Glomerular visceral epithelial cell (primary cell): Measurements from ENCODE around the gene MYO1C.

Experiments
- DNase-seq: peaks from one replicate; pipeline ENCODE4 v3.0.0-alpha.2; 2016; ENCODE audit errors: extremely low spot score

MYO1C gene

DNA sequence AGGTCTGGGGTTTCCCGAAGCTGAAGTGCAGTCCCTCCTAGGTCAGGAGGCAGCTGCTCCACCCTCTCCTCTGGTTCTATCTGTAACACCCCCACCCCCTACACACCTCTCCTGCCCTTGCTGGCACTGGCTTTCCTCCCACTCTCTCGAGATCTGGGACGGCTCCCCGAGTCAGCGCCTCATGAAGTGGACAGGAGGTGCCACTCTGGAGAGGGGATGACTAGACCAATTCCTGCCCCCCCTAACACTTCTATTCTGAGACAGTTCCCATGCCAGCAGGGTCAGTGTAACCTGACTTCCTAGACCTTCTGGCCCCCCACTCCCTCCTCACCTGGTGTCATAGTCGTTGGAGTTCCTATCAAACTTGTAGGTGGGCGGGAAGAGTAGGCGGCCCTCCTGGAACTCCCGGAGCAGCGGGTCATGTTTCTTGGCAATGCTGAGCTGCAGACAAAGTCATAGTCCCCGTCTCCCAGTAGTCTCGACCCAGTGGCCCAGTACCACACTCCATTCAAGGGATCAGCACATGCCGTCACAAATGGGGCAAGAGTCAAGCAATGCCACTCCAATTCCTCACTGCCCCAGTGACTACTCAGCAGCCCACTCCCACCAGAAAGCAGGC, 14.3 kb upstream of the MYO1C start:
- DNase-seq, result no peak

DNA sequence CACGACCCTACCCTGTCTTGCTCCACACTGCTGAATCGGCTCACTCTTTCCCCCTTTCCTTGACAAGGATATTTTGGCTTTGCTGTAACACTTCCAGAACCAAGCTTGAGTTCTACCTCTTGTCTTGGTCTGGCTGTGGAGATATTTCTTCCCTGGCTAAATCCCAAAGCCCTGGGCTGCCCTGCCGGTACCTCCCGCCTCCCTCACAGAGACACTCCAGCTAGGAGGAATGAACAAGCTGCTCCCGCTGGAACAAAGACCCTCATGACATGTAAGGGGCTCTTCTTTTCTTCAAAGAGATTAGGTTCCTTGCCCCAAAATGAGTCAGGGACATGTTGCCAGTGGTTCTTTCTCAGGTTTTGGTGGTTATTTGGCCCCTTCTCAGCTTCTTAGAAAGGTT, 13.1 kb upstream of the MYO1C start:
- DNase-seq, result no peak

DNA sequence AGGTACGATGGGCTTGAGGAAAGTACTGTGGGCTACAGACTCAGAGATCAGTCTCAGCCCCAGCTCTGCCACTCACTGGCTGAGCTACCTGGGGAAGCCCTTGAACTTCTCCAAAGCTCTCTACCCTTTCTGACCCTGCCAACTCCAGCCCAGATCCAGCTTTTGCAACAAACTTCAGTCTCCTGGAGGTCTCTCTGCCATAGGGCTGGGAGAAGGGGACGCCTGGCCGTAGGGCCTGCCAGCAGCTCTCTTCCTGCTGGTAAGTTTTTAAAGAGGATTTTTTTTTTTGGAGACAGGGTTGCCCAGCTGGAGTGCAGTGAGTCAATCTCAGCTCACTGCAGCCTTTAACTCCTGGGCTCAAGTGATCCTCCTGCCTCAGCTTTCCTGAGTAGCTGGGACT, 12.4 kb upstream of the MYO1C start:
- no peak for DNase-seq

DNA sequence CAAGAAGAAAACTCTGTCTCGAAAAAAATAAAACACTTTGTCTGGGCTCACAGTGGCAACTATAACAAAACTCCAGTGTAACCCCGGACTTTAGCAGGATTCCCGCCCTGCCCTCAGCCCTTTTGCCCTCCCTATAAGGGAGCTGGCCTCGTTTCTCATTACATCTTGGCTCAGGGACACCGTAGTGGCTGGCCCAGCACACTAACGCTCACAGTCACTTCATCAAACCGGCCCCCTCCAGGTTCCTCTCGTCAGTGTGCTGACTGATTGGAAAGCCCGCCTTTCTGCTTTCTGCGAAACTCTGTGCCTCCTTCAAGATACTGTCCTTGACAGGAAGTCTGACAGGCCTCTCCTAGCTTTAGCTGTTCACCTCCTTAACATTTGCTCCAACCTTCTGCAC, 11.2 kb upstream of the MYO1C start:
- no peak for DNase-seq

DNA sequence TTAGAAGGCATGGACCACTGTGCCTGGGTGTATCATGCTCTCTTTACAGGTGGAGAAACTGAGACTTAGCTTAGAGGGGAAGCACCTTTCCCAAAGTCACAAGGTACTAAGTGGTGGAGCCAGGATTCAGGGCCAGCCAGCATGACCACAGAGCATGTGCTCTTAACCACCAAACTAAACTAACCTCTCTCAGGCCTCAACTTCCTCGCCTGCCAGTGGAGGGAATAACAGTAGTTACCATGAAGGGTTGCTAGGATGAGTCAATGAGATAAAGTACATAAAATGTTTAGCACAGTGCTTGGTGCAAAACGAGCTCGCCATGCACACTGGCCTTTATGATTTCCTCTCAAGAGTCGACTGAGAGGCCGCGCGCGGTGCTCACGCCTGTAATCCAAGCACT, 6.4 kb upstream of the MYO1C start:
- DNase-seq, result peak; percentile 66

DNA sequence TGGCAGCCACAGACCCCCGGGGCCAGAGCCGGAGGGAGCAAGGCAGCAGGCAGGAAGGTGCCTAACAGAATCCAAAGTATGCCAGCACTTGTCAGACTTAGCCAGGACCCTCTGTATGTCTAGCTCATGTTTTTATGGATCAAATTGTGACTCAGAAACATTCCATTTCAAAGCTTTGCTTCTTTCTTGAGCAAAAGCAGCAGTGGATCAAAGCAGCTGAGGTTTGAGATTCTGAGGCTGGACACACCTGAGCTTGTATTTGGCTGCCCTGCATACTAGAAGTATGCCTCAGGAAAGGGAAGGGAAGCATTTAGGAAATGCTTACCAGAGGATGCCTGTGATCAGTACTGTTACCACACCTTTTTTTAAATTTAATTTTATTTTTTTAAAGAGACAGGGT, 5.7 kb upstream of the MYO1C start:
- DNase-seq, result no peak

DNA sequence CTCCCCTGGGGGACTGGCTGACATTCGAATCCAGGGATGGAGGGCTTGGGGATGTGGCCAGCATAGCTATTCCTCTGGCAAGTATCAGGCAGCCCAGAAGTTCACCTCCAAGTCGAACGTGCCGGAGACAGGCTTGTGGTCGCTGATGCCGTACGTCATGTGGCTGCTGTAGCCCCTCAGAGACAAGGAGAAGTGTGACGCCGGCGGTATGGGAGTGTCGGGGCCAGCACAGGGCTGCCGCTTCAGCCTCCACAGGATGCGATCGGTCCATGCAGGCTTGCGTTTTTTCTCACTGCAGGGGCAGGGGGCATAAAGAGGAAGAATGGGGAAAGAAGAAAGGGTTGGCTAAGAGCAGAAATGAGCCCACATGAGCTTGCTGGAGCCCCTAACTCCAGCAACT, 5.3 kb upstream of the MYO1C start:
- DNase-seq, result no peak

DNA sequence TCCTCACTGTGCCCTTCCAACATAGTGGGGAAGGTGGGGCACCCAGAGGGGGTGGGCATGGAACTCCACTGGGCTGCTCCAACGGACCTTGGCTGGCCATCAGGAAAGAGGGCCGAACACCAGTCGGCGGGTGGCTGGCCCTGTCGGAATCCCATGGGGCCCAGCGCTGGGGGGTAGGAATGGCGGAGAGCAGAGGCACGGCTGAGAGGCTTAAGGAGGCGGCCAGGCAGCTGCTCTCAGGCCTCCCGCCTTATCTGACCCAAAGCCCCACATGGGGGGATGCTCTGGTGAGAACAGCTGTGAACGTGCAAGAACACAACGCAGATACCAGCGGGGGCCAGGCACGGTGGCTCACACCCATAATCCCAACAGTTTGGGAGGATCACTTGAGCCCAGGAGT, 4.4 kb upstream of the MYO1C start:
- no peak for DNase-seq

DNA sequence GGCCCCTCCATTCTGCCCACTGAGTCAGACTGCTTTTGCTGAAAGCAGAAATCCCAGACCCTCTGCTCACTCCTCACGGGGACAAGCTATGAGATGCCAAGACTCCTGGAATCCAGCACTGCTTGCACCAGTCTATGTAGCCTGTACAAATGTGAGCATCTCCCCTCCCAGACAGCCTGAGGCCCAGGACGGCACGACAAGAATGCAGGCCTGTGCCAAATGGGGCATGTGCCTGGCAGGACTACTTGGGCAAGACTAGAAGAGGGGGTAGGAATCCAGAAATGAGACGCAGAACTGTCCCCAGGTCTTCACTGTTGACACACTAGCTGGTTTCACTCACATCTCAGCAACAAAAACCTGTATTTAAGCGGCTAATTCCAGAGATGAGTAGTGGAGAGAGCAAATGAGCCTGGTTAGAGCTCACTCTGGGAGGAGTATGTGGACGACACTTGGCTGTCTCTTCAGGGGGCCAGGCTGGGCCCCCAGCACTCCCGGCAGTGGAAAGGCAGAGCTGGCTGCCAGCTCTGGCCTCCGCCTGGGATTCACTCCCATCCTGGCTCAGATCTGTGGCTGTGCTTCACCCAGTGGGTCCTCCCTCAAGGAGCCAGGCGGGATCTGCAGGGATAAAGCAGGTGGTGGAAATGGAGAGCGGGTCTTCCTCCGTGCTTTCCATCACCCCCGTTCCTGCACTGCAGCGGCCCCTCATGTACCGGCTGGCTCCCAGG, 2.9 kb upstream of the MYO1C start:
- DNase-seq, result no peak

DNA sequence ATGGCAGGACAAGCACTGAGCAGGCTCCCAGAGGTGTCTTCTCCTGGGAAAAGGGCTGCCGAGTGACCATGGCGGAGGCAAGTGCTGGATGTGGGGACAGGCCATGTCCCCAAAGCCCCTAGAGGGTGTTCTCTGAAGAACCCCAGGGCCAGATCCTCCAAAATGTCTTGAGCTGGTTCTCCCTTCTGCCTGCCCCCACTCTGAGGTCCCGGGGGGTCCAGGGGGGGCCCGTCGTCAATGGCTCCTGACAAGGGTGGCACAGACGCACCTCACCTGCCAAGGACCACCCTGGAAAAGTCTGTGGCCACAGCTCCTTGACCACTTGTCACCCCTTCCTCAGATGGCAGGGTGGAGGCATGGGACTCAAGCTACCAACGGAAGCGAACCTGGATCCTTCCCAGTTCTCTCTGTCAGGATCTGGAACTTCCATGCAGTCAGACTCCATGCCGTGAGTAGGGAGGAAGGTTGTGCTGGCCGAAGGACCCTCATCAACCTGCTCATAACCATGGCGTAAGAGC, 2.3 kb upstream of the MYO1C start:
- DNase-seq, result no peak

DNA sequence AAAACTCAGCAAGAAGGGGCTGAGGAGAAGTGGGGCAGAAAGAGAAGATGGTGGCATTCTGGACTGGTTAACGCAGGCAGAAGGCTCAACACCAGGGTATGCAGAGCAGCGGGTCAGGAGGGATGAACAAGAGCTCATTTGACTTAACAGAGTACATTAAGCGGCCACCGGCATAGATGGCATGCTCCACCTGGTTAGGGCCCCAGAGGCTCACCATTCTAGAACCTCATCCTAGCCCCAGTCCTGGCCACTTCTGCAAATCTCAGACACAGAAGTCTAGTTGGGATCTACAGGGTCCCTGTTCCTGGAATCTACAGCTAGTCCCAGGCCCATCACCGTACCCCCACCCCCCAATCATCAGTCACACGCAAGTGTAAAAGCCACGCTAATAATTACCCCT, 1.7 kb upstream of the MYO1C start:
- no peak for DNase-seq

DNA sequence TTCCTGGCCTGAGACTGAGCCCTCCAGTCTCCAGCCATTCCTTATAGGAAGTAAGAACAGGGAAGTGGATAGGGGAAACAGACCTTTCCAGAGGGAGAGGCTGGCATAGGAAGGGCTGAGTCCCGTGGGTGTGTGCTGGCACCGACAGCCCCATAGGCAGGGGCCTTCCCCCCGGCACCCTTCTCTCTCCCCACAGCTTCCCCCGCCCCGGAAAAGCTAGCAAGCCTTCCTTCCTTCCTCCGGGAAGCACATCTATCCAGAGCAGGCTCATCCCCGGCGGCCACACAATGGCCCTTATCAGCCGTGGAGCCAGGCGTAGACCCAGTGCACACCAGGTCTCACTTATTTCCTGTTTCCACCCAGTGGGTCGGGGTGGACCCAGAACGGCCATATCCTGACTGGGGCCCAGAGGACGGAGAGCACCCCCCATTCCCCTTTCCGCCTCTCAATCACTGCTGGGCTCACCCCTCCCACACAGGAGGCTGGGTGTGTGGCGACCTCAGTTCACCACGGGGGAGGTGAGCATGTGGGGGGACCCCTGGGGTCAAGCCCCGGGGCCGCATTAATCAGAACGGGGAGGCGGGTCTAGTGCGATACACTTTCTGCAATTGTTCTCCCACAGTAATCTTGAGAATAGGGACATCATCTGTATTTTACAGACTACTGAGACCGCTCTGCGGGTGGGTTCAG, 950 bp upstream of the MYO1C start:
- DNase-seq, result no peak

DNA sequence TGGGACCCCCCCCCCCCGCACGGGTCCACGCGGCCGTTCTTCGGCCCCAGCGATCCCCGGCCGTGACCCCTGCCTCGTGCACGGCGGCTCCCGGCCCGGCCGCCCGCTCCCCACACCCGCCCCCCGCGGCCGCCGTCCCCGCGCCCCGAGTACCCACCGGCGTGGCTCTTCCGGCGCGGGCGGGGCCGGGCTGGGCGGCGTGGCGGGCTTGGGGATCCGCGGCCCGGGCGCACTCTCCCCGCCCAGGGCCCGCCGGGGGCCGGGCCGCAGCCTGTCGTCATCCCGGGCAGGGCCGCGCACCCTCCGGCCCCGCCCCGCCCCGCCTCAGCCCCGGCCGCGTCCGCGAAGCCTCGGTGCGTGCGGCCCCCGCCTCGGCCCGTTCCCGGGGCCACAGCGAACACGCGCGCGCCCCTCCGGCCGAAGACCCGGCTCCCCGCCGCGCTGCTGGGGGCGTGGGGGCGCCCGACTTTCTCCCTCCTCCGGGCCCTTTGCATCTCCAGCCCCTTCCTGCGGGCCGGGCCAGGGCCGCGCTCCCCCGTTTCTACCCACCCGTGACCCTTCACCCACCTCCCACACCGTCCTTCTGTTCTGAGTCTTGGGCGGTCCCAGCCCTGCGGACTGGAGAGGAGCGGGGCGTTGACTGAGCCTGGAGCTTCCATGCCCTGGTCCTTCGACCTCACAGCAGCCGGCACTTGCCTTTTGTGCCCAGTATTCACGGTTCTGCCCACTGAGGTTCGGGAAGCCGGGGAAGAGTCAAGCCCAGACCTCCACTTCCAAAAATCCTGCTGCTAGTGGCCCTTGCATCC, 840 bp downstream of the MYO1C start:
- peak; percentile 61 for DNase-seq

DNA sequence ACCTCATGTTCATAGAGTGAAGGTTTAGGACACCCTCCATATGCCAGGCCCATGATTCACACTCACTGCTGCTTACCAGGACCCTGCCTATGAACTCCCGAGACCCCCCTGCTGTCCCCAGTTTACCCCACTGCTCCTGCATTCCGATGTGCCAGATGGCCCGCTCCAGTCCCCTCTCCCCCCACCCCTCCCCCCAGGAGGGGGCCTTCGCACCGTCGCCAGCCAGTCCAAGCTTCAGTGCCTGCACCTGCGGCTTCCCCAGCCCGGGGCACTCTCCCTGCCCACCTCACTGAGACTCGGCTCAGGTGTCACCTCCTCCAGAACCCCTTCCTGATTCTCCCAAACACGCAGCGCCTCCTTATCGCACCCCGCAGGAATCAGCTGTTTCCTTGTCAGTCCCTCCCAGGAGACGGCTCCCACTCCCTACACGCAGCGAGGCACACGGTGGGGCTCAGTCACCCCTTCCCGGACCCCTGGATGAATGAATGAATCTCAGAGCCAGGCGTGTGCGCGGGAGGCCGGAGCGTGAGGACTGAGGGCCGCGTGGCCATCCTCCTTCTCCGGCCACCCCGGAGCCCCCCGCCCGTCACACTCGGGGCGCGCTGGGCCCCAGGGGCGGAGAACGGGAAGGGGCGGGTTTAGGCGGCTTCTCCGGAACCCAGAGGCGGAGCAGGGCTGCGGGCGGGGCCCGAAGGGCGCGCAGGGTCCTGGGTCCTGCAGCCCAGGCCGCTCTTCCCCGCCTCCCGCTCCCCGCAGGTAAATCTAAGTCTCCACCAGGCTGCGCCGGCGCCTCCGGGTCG, 1.6 kb downstream of the MYO1C start:
- peak; percentile 65 for DNase-seq

DNA sequence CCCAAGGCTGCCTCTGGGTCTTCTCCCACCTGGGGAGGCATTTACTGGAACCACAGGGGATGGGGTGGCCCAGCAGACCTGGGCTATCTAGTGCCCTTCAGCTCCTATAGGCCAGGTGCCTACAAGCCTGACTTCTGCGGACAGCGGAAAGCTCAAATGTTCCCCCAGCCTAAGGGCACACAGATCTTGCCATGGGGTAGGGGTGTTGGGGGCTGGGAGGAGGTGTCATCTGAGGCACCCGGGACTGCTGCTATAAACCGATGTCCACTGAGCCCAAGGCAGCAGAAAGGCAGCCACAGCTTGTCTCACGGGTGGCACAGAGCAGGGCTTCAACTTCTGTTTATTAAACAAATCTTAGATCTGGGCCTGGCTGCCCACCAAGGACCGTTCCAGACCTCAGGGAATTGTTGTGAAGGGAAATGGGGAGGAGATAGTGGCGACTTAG, 3.6 kb downstream of the MYO1C start:
- DNase-seq, result no peak

DNA sequence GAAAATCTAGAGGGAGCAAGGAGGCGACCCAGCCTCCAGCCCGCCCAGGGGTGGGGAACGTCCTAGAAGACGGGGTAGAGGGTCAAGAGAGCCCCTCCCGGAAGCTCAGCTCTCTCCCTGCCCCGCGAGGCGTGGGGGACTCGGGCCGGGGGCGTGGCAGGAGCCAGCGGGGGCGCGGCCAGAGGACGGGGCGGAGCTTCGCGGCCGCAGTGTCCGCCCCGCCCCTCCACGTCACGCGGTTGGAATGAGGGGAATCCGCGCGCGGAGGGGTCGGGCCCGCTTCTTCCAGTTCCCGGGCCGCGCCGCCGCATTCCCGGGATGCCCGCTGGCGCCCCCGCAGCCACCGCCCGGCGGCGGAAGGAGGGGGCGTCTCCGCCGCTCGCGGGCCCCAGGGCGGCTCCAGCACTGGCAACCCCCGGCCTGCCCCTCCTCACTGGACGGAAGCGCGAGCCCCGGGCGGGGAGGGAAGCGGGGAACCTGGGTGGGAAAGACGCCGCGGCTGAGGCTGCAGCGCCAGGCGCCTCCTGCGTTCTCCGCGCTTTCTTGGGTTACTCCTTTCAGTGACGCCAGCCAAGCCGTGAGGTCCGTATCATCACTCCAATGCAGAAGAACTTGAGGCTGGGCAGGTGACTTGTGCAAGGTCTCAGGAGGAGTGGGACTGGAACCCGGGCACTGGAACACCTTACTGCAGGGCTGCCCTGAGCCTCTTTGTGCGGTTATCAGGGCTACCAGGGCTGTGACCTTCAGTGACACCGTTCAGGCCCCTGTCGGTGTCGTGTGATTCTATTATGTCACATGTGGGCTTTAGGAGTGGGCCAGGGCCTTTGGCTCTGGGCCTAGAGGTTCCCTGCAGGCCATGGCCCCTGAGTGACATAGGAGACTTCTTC, 4.3 kb downstream of the MYO1C start:
- peak; percentile 92 for DNase-seq

DNA sequence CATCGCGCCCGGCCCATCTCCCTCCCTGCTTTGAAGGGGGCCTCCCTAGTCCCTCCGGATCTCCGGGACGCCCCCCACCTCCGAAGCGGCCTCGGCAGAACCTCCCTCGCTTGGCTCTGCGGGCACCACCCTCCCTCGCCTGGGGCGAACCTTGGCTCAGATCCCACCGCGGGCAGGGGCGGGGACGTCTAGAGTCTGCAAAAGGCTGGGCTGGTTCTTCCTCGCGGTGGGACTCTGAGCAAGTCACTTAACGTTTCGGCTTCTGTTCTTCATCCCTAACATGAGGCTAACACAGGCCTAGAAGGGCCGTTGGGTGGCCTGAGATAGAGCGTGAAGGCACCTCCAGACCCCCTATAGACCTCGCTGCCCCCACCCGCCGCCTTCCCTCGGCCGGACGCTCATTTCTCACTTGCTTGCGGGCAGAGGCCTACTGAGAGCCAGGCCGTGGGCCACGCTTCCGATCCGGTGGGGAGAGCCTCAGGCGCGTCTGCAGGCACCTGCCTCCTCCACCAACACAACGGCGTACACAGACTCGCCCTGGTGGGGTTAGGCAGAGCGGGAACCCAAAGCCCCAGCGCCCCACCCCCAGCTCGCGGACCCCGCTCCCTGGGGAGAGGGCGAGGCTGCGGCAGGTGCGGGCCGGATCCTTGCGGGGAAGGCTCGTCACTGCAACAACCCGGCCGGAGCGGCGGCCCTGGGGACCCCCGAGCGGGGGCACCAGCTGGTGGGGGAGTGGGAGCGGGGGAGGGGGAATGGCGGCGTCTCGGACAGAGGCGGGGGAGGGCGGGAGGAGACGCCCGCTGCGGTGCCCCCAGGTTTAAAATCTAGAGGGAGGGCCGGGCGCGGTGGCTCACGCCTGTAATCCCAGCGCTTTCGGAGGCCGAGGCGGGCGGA, 5.4 kb downstream of the MYO1C start:
- DNase-seq, result peak; percentile 90

DNA sequence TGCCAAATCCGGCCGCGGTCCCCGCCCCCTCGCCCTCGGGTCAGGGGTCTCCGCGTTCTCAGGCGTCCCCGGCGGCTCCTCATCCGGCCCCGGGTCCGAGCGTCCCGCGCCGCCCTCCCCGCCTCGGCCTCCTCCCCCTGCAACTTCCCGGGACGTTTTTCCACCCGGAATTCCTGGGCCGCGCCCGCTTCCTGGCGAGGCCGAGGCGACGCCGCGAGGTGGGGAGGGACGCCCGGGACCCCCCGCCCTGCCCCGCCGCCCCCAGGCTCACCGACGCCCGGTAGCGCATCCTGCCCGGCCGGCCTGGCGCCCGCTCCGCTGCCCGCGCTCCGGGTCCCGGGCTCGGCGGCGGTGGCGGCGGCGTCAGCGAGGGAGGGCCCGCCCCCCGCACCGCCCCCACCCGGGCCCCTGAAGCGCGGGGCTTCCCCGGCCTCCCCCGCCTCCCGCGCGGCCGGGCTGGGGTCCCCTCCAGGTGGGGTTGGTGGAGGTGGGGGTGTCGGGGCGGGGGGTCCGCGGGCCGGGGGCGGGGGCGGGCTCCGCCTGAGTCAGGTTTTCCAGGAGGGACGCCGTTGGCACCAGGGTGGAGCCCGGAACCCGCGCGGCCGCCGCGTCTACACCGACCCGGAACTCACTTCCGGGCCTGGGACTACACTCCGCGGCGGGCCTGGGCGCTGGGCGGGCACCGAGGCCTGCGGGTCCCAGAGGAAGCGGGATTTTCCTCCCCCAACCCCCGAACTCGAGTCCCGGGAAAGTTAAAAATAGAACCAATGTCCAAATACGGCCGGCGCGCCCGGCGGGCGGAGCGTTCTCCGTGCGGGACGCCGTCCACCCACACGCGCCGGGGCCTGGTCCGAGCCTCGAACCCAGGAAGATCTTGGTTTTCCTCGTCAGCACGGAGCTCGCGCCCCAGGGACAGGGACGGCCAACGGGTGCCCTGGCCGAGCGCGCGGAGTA, 6.8 kb downstream of the MYO1C start:
- peak; percentile 67 for DNase-seq
